Nephron progenitor cell (in vitro differentiated cells): Measurements from ENCODE around the gene FHOD1.

Experiments
- DNase-seq: peaks from one replicate; pipeline ENCODE4 v3.0.0; 2021
- H3K27ac Mint-ChIP-seq: 2 replicates; pipeline ENCODE4 v1.8.0; 2021; ENCODE audit warnings: mild to moderate bottlenecking, moderate library complexity, mixed read lengths
- H3K27me3 Mint-ChIP-seq: 2 replicates; pipeline ENCODE4 v1.8.0; 2021; ENCODE audit warnings: mild to moderate bottlenecking, low read depth, mixed read lengths; ENCODE audit not compliant: poor library complexity
- H3K36me3 Mint-ChIP-seq: 2 replicates; pipeline ENCODE4 v1.8.0; 2021; ENCODE audit warnings: low read depth, mixed read lengths
- H3K4me1 Mint-ChIP-seq: 2 replicates; pipeline ENCODE4 v1.8.0; 2021; ENCODE audit warnings: mixed read lengths
- H3K4me3 Mint-ChIP-seq: 2 replicates; pipeline ENCODE4 v1.8.0; 2021; ENCODE audit warnings: mild to moderate bottlenecking, moderate library complexity, mixed read lengths
- H3K9me3 Mint-ChIP-seq: 2 replicates; pipeline ENCODE4 v1.8.0; 2021; ENCODE audit warnings: mild to moderate bottlenecking, moderate library complexity, mixed read lengths
- TF ChIP-seq, protein P1 (sequence below): fragments of 200-600 bp; sonication (generic); IDR thresholded peaks from 2 replicates; pipeline ENCODE4 v1.5.0; 2021; ENCODE audit warnings: antibody characterized with exemption

FHOD1 gene

DNA sequence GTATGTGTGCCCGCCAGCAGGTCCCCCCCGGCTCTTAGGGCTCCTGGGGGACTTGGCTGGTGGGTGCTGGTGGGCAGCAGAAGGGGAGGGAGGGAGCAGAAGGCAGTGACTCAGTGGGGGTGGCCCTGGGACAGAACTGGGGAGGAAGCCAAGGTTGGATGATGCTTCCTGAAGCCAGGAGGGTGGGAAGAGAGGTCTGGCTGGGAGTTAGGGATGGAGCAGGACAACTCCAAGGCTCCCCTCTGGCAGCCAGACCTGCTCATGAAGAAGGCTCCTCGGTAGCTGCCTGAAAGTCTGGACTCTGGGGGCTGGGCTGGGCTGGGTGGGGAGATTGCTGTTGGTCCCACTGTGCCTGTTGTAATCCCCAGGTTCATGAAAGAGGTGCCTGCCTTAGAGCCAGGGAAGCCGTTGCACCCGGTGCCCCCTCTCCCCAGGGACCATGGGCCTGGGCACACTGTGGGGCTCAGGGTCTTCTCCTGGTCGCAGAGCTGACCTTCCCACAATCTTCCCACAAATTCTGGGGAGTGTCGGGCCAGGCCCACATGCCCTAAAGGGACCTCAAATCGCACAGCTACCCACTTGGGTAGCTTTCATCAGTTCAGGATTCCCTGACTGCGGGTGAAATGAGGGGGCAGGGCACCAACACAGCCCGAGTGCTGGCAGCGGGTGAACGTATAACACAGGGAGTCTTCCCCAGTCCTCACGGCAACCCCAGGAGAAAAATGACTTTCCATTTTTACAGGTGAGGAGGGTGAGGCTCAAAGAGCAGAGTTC is 30.9 kb upstream of the FHOD1 start:
- Mint-ChIP-seq H3K36me3 (no peaks in the 10 kb centered on the region), H3K4me3 (peak overlapping the region; percentile 73), H3K9me3 (no peaks in the 10 kb centered on the region), H3K27ac (no peak overlapping the region), H3K4me1 (peaks cover 2% of the 10 kb centered on the region), H3K27me3 (peaks cover 36% of the 10 kb centered on the region)
- TF ChIP-seq, protein P1, sequence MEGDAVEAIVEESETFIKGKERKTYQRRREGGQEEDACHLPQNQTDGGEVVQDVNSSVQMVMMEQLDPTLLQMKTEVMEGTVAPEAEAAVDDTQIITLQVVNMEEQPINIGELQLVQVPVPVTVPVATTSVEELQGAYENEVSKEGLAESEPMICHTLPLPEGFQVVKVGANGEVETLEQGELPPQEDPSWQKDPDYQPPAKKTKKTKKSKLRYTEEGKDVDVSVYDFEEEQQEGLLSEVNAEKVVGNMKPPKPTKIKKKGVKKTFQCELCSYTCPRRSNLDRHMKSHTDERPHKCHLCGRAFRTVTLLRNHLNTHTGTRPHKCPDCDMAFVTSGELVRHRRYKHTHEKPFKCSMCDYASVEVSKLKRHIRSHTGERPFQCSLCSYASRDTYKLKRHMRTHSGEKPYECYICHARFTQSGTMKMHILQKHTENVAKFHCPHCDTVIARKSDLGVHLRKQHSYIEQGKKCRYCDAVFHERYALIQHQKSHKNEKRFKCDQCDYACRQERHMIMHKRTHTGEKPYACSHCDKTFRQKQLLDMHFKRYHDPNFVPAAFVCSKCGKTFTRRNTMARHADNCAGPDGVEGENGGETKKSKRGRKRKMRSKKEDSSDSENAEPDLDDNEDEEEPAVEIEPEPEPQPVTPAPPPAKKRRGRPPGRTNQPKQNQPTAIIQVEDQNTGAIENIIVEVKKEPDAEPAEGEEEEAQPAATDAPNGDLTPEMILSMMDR: no peak
- DNase-seq: no peak

DNA sequence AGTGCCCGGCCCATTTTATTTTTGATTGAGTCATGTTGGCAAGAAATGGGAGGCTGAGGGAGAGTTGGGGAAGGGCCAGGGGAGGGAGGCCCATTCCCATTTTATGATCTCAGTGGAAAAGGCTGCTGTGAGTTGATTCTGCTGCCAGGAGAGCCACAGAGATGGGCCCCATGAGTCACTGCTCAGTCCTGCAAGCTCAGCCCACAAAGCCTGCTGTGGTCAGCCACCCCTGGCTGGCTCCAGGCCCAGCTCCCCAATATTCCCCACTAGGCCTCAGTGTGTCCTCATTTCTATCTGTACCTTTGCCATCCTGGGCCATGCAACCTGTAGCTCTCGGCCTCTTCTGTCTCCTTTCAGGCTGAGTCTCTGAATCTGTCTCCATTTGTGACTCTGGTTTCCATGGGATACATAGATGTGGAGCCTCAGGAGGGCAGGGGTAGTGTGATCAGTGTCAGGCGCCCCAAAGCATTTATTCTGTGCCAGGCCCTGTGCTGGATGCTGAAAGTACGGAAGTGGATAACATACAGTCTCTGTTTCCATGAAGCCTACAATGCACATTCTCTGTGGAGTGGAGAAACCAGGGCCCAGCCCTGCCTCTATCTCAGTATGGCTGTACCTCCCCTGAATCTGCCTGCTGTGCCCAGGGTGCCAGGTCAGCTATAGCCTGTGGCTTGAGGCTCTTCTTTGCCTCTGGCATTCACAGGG is 30.2 kb upstream of the FHOD1 start:
- no peaks in the 10 kb centered on the region for H3K9me3 Mint-ChIP-seq
- H3K4me1 Mint-ChIP-seq: no peaks in the 10 kb centered on the region
- TF ChIP-seq, protein P1: no peak
- H3K27ac Mint-ChIP-seq: no peak overlapping the region
- H3K4me3 Mint-ChIP-seq: no peak overlapping the region
- DNase-seq: no peak
- H3K27me3 Mint-ChIP-seq: peaks cover 30% of the 10 kb centered on the region
- no peaks in the 10 kb centered on the region for H3K36me3 Mint-ChIP-seq

DNA sequence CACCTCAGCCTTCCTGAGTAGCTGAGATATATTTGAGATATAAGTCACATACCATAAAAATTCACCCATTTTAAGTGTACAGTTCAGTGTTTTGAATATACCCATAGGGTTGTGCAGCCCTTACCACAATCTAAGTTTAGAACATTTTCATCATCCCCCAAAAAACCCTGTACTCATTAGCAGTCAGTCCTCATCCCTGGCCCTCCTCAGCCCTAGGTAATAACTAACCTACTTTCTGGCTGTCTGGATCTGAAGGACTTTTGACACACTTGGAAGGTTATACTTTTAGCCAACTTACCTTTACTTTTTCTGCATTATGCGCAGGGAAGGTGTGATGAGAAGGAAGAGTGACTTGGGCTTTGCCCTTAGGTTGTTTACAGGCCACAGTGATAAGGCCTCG is 28.0 kb upstream of the FHOD1 start:
- no peak overlapping the region for H3K4me3 Mint-ChIP-seq
- H3K27ac Mint-ChIP-seq: no peak overlapping the region
- H3K27me3 Mint-ChIP-seq: peaks cover 12% of the 10 kb centered on the region
- H3K36me3 Mint-ChIP-seq: no peaks in the 10 kb centered on the region
- H3K9me3 Mint-ChIP-seq: no peaks in the 10 kb centered on the region
- TF ChIP-seq, protein P1: no peak
- DNase-seq: no peak
- no peaks in the 10 kb centered on the region for H3K4me1 Mint-ChIP-seq

DNA sequence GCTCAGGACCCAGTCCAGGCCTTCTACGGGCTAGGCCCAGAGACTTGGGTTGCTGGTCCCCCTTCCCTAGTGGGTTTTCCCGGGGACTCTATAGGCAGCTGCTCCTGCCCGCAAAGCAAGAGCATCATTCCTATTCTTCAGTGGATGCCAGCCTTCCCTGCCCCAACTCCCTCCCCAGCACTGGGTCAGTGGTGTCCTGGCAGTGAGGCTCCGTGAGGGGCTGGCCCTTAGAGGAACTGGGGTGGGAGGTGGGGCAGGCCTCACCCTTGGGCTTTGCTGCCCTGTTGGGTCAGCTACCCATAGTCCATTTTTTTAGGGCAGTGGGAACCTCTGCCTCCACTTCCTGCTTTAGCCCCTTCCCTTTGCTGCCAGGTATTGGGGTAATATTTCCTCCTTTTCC is 24.2 kb upstream of the FHOD1 start:
- no peaks in the 10 kb centered on the region for H3K9me3 Mint-ChIP-seq
- no peaks in the 10 kb centered on the region for H3K36me3 Mint-ChIP-seq
- DNase-seq: no peak
- no peak overlapping the region for H3K27ac Mint-ChIP-seq
- TF ChIP-seq, protein P1: no peak
- no peak overlapping the region for H3K4me3 Mint-ChIP-seq
- no peaks in the 10 kb centered on the region for H3K4me1 Mint-ChIP-seq
- peaks cover 3% of the 10 kb centered on the region for H3K27me3 Mint-ChIP-seq

DNA sequence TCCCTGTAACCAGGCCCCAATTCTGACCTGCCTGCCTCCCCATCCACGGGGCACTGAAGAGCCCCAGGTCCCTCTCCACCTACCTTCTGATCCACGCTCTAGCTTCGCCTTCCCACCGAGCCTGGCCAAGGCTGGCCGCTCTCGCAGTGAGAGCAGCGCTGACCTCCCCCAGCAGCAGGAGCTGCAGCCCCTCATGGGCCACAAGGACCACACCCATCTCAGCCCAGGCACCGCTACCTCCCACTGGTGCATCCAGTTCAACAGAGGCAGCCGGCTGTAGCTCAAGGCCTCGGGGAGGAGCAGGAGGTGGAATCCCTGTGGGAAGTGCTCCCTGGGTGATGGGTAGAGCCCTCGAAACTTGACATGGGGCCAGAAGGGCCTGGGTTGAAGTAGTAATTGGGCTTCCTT is 23.7 kb upstream of the FHOD1 start:
- H3K9me3 Mint-ChIP-seq: no peaks in the 10 kb centered on the region
- no peaks in the 10 kb centered on the region for H3K36me3 Mint-ChIP-seq
- no peak overlapping the region for H3K27ac Mint-ChIP-seq
- H3K27me3 Mint-ChIP-seq: peaks cover 4% of the 10 kb centered on the region
- H3K4me1 Mint-ChIP-seq: no peaks in the 10 kb centered on the region
- DNase-seq: no peak
- TF ChIP-seq, protein P1: no peak
- no peak overlapping the region for H3K4me3 Mint-ChIP-seq
